Thyroid gland (tissue), 4 donors: ENCODE data around the gene GIT2. TPM values are rescaled to one million over a fixed set of nuclear protein-coding genes. Genes with fewer than 3 reads are reported as not detected.

ENCODE experiments used
- DNase-seq, 2 donors: peaks; one replicate each; pipeline ENCODE4 v3.0.0-alpha.2; 2019
- H3K27ac ChIP-seq, 3 donors: fragments of 200-600 bp; sonication (generic); 1 replicate in 2 of 3; 2 replicates in 1 of 3; pipeline ENCODE4 v1.5.1; 2016 to 2019; ENCODE audit warnings: mild to moderate bottlenecking in 1 of 3, moderate library complexity in 1 of 3
- H3K27me3 ChIP-seq: fragments of 200-600 bp; sonication (generic); one replicate; pipeline ENCODE4 v1.5.1; 2019
- H3K36me3 ChIP-seq, 2 donors: fragments of 200-600 bp; sonication (generic); one replicate each; pipeline ENCODE4 v1.5.1; 2016 to 2019
- H3K4me1 ChIP-seq, 2 donors: fragments of 200-600 bp; sonication (generic); one replicate each; pipeline ENCODE4 v1.5.1; 2017 to 2019
- H3K4me3 ChIP-seq, 3 donors: fragments of 200-600 bp; sonication (generic); replicated peaks in 1 of 3; 1 replicate in 2 of 3; 2 replicates in 1 of 3; pipeline ENCODE4 v1.5.1; 2016; ENCODE audit warnings: mild to moderate bottlenecking in 1 of 3
- H3K9me3 ChIP-seq: fragments of 200-600 bp; sonication (generic); one replicate; pipeline ENCODE4 v1.5.1; 2017
- CTCF ChIP-seq, 6 experiments: fragments of 200-600 bp in 3 of 6; fragments of 450-650 bp in 3 of 6; sonication (generic) in 3 of 6; IDR thresholded peaks; one replicate each; pipeline ENCODE4 v1.5.1; 2016 to 2019; ENCODE audit warnings: antibody characterized with exemption in 6 of 6, mild to moderate bottlenecking in 2 of 6, inconsistent platforms in 1 of 6, moderate library complexity in 1 of 6
- POLR2A ChIP-seq, 2 donors: fragments of 450-650 bp; IDR thresholded peaks; one replicate each; pipeline ENCODE4 v1.6.1; 2017; ENCODE audit warnings: antibody characterized with exemption in 2 of 2, mild to moderate bottlenecking in 2 of 2, moderate library complexity in 1 of 2
- WGBS, 2 donors: methylation state at CpG; one replicate each; pipeline ENCODE4 v1.1.5; 2017; 5-methylcytosine and 5-hydroxymethylcytosine counted together
- intact Hi-C: fragments of 100-400 bp; cut with DNase I; formaldehyde crosslinking; loops from one replicate; pipeline ENCODE4 v1.15.1; 2023
- total RNA-seq, 4 donors: library from RNA; depleted of rRNA; stranded (reverse); fragments of >200 nt; gene quantifications; one replicate each; pipeline ENCODE4 v1.2.3, GENCODE V29; 2016

GIT2 gene
- total RNA-seq, 4 donors from 2014 or later, result 54.4 to 69.4 (median 60.1) TPM

DNA sequence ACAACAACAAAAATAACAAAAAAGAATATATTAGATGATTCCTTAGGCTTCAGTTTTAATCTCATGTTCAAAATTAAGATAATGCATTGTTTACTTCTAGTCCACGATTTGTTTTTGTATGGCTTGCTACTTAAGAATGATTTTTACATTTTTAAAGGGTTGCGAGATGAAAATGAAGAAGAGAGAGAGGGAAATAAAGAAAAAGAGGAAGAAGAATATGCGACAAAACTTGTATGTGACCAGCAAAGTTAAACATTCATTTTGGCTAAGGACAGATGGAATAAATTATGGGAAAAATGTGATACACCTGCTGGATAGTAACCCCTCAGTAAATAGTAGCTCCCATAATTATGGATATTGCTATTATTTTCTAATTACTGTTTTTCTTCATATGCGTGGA is 1.2 kb upstream of the GIT2 start:
- no peaks in the 10 kb centered on the region for H3K9me3 ChIP-seq
- intact Hi-C loops, result no loop called here
- H3K4me1 ChIP-seq, result peaks cover 18 to 44% of the 10 kb centered on the region in 2 donors
- no peak overlapping the region for H3K4me3 ChIP-seq
- WGBS, 2 donors, result 90 to 93% methylated on average over 4 of the region's 4 CpGs
- H3K36me3 ChIP-seq, result no peaks in the 10 kb centered on the region
- H3K27ac ChIP-seq, result no peak overlapping the region
- TF ChIP-seq CTCF (IDR thresholded peaks at IDR 0.05), result no peak
- no peak for TF ChIP-seq POLR2A (IDR thresholded peaks at IDR 0.05)
- H3K27me3 ChIP-seq, result no peaks in the 10 kb centered on the region
- DNase-seq, result no peak

DNA sequence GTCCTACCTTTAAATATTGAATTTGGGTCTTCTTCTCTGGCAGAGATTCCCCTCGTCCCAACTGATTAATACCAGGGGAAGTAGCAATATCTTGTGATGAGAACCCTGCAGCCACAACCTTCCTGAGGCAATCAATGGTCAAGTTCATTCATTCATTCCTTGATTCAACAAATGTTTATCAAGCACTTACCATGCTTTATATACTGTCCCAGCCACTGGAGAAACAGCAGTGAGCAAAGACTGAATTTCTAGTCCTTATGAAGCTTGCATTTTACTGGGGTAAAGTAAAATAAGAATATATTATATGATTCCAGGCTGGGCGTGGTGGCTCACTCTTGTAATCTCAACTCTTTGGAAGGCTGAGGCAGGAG is 300 bp upstream of the GIT2 start:
- WGBS, 2 donors, result 44 to 50% methylated on average over 2 of the region's 2 CpGs
- no peak for DNase-seq
- no peaks in the 10 kb centered on the region for H3K9me3 ChIP-seq
- intact Hi-C loops, result no loop called here
- no peak for TF ChIP-seq CTCF (IDR thresholded peaks at IDR 0.05)
- peak overlapping the region in 2 of 3 donors; percentile 96 to 98 for H3K4me3 ChIP-seq
- no peaks in the 10 kb centered on the region for H3K36me3 ChIP-seq
- peak overlapping the region in 1 of 3 donors; percentile 82 for H3K27ac ChIP-seq
- H3K27me3 ChIP-seq, result no peaks in the 10 kb centered on the region
- H3K4me1 ChIP-seq, result peaks cover 11 to 35% of the 10 kb centered on the region in 2 donors

DNA sequence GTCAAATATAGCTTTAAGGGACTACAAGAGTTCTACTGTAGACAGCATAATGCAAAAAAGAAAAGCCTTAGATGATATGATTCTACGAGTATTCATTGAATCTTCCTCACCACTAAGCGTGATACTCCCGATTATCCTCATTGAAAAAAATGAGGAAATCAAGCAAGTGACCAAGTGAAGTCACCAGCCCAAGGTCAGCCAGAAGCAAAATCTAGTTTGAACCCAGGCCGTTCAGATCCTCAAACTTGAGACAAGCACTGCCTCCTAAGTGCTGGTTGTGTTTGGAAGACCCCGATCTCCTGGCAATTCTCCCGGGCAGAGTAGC is 845 bp downstream of the GIT2 start:
- whole genome bisulfite sequencing, 2 donors, result 7 to 10% methylated on average over 5 to 6 of the region's 6 CpGs
- Histone ChIP-seq H3K27ac (peak overlapping the region; percentile 67 to 83 (median 82)), H3K36me3 (no peaks in the 10 kb centered on the region), H3K4me3 (peak overlapping the region; percentile 12 to 98 (median 96)), H3K27me3 (no peaks in the 10 kb centered on the region), H3K9me3 (no peaks in the 10 kb centered on the region), H3K4me1 (peaks cover 11 to 23% of the 10 kb centered on the region in 2 donors)
- intact Hi-C loops, result no loop called here
- DNase-seq, result no peak
- TF ChIP-seq POLR2A (IDR thresholded peaks at IDR 0.05), result no peak
- no peak for TF ChIP-seq CTCF (IDR thresholded peaks at IDR 0.05)

DNA sequence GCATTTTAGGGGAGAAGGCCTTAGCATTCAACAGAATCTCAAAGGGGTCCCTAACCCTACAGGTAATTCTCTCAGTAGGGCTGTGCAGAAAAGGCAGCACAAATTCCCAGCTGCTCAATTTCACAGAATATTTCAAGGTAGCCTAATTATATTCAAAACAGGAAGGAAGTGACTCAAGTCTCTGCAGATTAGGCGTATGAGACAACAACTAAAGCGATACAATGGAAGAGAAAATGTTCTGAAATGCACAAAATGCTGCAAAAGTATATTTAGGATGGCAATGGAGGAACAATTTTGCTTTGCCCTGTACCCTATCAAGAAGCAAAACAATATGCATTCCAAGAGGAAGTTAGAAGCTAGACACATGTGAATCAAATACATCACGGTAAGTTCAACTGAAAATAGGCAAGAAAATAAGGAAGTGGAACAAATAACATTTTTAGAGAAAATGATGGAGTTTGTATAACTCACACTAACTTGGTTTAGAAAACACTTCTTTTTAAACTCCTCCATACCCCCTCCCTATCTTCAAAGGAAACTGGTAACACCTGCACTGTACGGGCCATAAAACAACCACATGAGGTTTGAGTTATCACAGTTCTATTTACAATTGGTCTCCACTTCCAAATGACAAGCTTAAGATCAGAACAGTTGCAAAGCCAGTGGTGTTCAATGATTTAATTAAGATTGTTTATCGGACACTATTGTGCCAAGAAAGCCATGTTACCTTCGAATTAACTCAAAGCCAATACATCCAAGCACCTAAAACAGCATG is 1.6 kb downstream of the GIT2 start:
- TF ChIP-seq POLR2A (IDR thresholded peaks at IDR 0.05) (no peak), CTCF (IDR thresholded peaks at IDR 0.05) (no peak)
- no peak for DNase-seq
- peak overlapping the region in 1 of 3 donors; percentile 98 for H3K4me3 ChIP-seq
- WGBS, 2 donors, result 58 to 61% methylated on average over 6 of the region's 6 CpGs
- H3K27ac ChIP-seq, result peak overlapping the region in 2 of 3 donors; percentile 82 to 83
- no peaks in the 10 kb centered on the region for H3K9me3 ChIP-seq
- peaks cover 11 to 23% of the 10 kb centered on the region in 2 donors for H3K4me1 ChIP-seq
- H3K27me3 ChIP-seq, result no peaks in the 10 kb centered on the region
- H3K36me3 ChIP-seq, result no peaks in the 10 kb centered on the region
- intact Hi-C loops, result no loop called here

- DNase-seq, result no peak
- TF ChIP-seq POLR2A (IDR thresholded peaks at IDR 0.05) (no peak), CTCF (IDR thresholded peaks at IDR 0.05) (no peak)
- no peak overlapping the region for H3K4me3 ChIP-seq
- H3K9me3 ChIP-seq, result no peaks in the 10 kb centered on the region
- intact Hi-C loops, result no loop called here
- WGBS, 2 donors, result 90 to 94% methylated on average over 2 of the region's 2 CpGs
- H3K4me1 ChIP-seq, result peaks cover 11 to 18% of the 10 kb centered on the region in 2 donors
- no peaks in the 10 kb centered on the region for H3K27me3 ChIP-seq
- H3K27ac ChIP-seq, result no peak overlapping the region
- peaks cover 0 to 7% of the 10 kb centered on the region in 2 donors for H3K36me3 ChIP-seq
Observed at GRCh38 chr12:109993091-109993490, 3.1 kb downstream of the GIT2 start.
